K562 (cell line): ENCODE data around the gene ZNF460. TPM values are rescaled to one million over a fixed set of nuclear protein-coding genes. Genes with fewer than 3 reads are reported as not detected.

Source experiments
- ATAC-seq: fragments of 200-7000 bp; cut with Tn5 transposase; 3 replicates; pipeline ENCODE4 v1.9.1; 2020; ENCODE audit warnings: moderate library complexity
- BruUV-seq: library from RNA; stranded (reverse); fragments of 400-500 nt; replicated peaks from 2 replicates; lab custom pipeline; 2021; lab: Mats Ljungman, UMichigan
- CTCF ChIA-PET: fragments of 300-600 bp; formaldehyde crosslinking; extraction: SDS; loops from one replicate; lab custom pipeline; 2021; ENCODE audit warnings: low intra/inter-chr PET ratio; lab: Yijun Ruan, JAX
- POLR2A ChIA-PET: fragments of 300-600, 350-650 bp; sonication (Branson Sonifier 250); formaldehyde crosslinking; extraction: SDS; loops from one replicate; lab custom pipeline; 2021; ENCODE audit warnings: antibody characterized with exemption, inconsistent platforms; lab: Yijun Ruan, JAX
- DNase-seq, 4 experiments: peaks; one replicate each; pipeline versions ENCODE4 v3.0.0 to v3.0.0-alpha.2; 2011 to 2018; ENCODE audit warnings: low spot score in 3 of 4, mixed read lengths in 3 of 4; ENCODE audit errors: extremely low read depth in 1 of 4
- FAIRE-seq: peaks from 2 replicates; lab custom pipeline; 2011; peaks lifted over from hg19 to GRCh38; lab: Jason Lieb, UNC
- H2AFZ ChIP-seq: 2 replicates; pipeline ENCODE4 v1.6.0; 2011; ENCODE audit warnings: low read depth, low read length, control low read depth, inconsistent platforms
- H3K27ac ChIP-seq: fragments of 200-600 bp; 3 replicates; pipeline ENCODE4 v1.8.0; 2011; ENCODE audit warnings: low read depth, mild to moderate bottlenecking, control low read depth, inconsistent platforms, low read length, moderate library complexity, mixed read lengths; ENCODE audit errors: extremely low read depth
- H3K27me3 ChIP-seq, 2 experiments: fragments of 300-600 bp in 1 of 2; 2 replicates in 1 of 2; 3 replicates in 1 of 2; pipeline versions ENCODE4 v1.6.0 to v1.8.0; 2011; ENCODE audit warnings: inconsistent platforms in 2 of 2, low read length in 2 of 2, mild to moderate bottlenecking in 1 of 2, mixed read lengths in 1 of 2, moderate library complexity in 1 of 2; ENCODE audit not compliant: control insufficient read depth in 2 of 2, insufficient read depth in 2 of 2
- H3K36me3 ChIP-seq: fragments of 300-600 bp; 3 replicates; pipeline ENCODE4 v1.8.0; 2011; ENCODE audit warnings: mild to moderate bottlenecking, low read length, inconsistent platforms; ENCODE audit not compliant: control insufficient read depth, insufficient read depth
- H3K4me1 ChIP-seq, 2 experiments: fragments of 200-600 bp in 1 of 2; replicated peaks in 1 of 2; 2 replicates in 1 of 2; 3 replicates in 1 of 2; pipeline versions ENCODE4 v1.5.1 to v1.8.0; 2011; ENCODE audit warnings: inconsistent platforms in 2 of 2, low read length in 2 of 2, mild to moderate bottlenecking in 1 of 2, mixed read lengths in 1 of 2, moderate library complexity in 1 of 2; ENCODE audit not compliant: control insufficient read depth in 2 of 2, insufficient read depth in 2 of 2
- H3K4me2 ChIP-seq: 2 replicates; pipeline ENCODE4 v1.6.1; 2011; ENCODE audit warnings: low read length, control low read depth, inconsistent platforms, mixed read lengths; ENCODE audit not compliant: insufficient read depth
- H3K4me3 ChIP-seq: fragments of 200-600 bp; sonication (generic), shearing (Covaris generic); 2 replicates; pipeline ENCODE4 v1.5.1; 2016; ENCODE audit warnings: control low read depth, inconsistent platforms
- H3K79me2 ChIP-seq: fragments of 200-600 bp; 3 replicates; pipeline ENCODE4 v1.8.0; 2011; ENCODE audit warnings: low read length, inconsistent platforms; ENCODE audit not compliant: control insufficient read depth, insufficient read depth
- H3K9ac ChIP-seq, 2 experiments: 2 replicates each; pipeline versions ENCODE4 v1.6.0 to v1.6.1; 2011; ENCODE audit warnings: low read depth in 2 of 2, low read length in 2 of 2, control low read depth in 1 of 2, inconsistent platforms in 1 of 2, mild to moderate bottlenecking in 1 of 2, mixed read lengths in 1 of 2; ENCODE audit not compliant: insufficient read depth in 1 of 2
- H3K9me1 ChIP-seq: one replicate; pipeline ENCODE4 v1.6.0; 2011; ENCODE audit warnings: inconsistent platforms, mild to moderate bottlenecking, low read length, moderate library complexity; ENCODE audit not compliant: control insufficient read depth, insufficient read depth
- H3K9me3 ChIP-seq: replicated peaks from 2 replicates; pipeline ENCODE4 v1.5.1; 2011; ENCODE audit warnings: low read depth, low read length, inconsistent platforms; ENCODE audit not compliant: control insufficient read depth, insufficient read depth
- H4K20me1 ChIP-seq: replicated peaks from 2 replicates; pipeline ENCODE4 v1.6.1; 2011; ENCODE audit warnings: low read length, inconsistent platforms, mixed read lengths; ENCODE audit not compliant: control insufficient read depth, insufficient read depth
- ATF1 ChIP-seq, 2 experiments: fragments of 450-650 bp in 1 of 2; IDR thresholded peaks; 2 replicates each; pipeline ENCODE4 v1.6.1; 2016; ENCODE audit warnings: missing compliant biosample characterization in 1 of 2, missing genetic modification characterization in 1 of 2
- BRD9 ChIP-seq: fragments of 450-650 bp; IDR thresholded peaks from 2 replicates; pipeline ENCODE4 v1.6.1; 2018; ENCODE audit warnings: low read depth; ENCODE audit not compliant: partially characterized antibody
- CBX3 ChIP-seq, 2 experiments: IDR thresholded peaks; 1 replicate in 1 of 2; 2 replicates in 1 of 2; pipeline ENCODE4 v1.6.1; 2012; ENCODE audit warnings: inconsistent platforms in 2 of 2, low read length in 2 of 2, borderline replicate concordance in 1 of 2, control low read depth in 1 of 2
- CCNT2 ChIP-seq: IDR thresholded peaks from 2 replicates; pipeline ENCODE4 v1.6.1; 2011; ENCODE audit warnings: borderline replicate concordance, low read depth, mild to moderate bottlenecking, moderate library complexity, mixed read lengths, low read length; ENCODE audit not compliant: insufficient read length; ENCODE audit errors: extremely low read depth
- GABPA ChIP-seq: fragments of 200-800 bp; sonication (Bioruptor generic); conservative IDR thresholded peaks from 2 replicates; pipeline ENCODE4 v1.6.1; 2016; ENCODE audit warnings: low read depth, missing genetic modification characterization, missing compliant biosample characterization
- MCM7 ChIP-seq, 2 experiments: fragments of 450-650 bp; IDR thresholded peaks; 2 replicates each; pipeline ENCODE4 v1.6.1; 2016 to 2018
- NR1H2 ChIP-seq: sonication (generic); formaldehyde crosslinking; IDR thresholded peaks from 2 replicates; pipeline ENCODE4 v1.4.0; 2020; ENCODE audit warnings: mild to moderate bottlenecking, missing genetic modification reagents
- PYGO2 ChIP-seq: fragments of 450-650 bp; IDR thresholded peaks from 2 replicates; pipeline ENCODE4 v1.6.1; 2016; ENCODE audit warnings: mild to moderate bottlenecking, missing genetic modification characterization, moderate library complexity, missing compliant biosample characterization
- SREBF2 ChIP-seq: sonication (generic); formaldehyde crosslinking; IDR thresholded peaks from 2 replicates; pipeline ENCODE4 v1.4.0; 2020; ENCODE audit warnings: mild to moderate bottlenecking, missing genetic modification reagents
- ZNF239 ChIP-seq: fragments of 250-450 bp; sonication (Bioruptor Pico); IDR thresholded peaks from 2 replicates; pipeline ENCODE4 v1.4.0; 2020; ENCODE audit warnings: mild to moderate bottlenecking
- ZNF717 ChIP-seq: fragments of 250-450 bp; sonication (Bioruptor Pico); IDR thresholded peaks from 2 replicates; pipeline ENCODE4 v1.5.0; 2021
- WGBS: fragments of 100-300 bp; shearing (Covaris generic); methylation state at CpG from one replicate; pipeline ENCODE4 v1.1.6; 2016; ENCODE audit warnings: low coverage, mixed read lengths; ENCODE audit not compliant: insufficient coverage; ENCODE audit errors: missing lambda C conversion rate; 5-methylcytosine and 5-hydroxymethylcytosine counted together
- in situ Hi-C: fragments of 300-500 bp; cut with MboI; formaldehyde crosslinking; loops from 4 replicates; pipeline ENCODE4 v1.15.0; 2018; ENCODE audit warnings: inconsistent platforms, mixed read lengths
- intact Hi-C: fragments of 100-400 bp; cut with micrococcal nuclease; formaldehyde crosslinking; loops from 2 replicates; pipeline ENCODE4 v1.14.2; 2022
- polyA plus RNA-seq, 8 experiments: library from polyadenylated mRNA; depleted of rRNA in 4 of 8; stranded (reverse) in 5 of 8; unstranded in 3 of 8; fragments of >200 nt; fragmentation: Nextera tagmentation in 2 of 8; fragmentation: Illumina TruSeq in 1 of 8; extraction: Ambion mirVana in 2 of 8; extraction: Trizol in 1 of 8; gene quantifications; 2 replicates each; pipeline versions ENCODE4 v1.2.1 to v1.2.3, GENCODE V29; 2011 to 2014; ENCODE audit warnings: inconsistent platforms in 1 of 8, missing spikeins in 1 of 8
- total RNA-seq, 7 experiments: library from RNA; depleted of rRNA in 6 of 7; stranded (reverse); fragments of >200 nt in 6 of 7; fragmentation: Illumina TruSeq in 2 of 7; extraction: Trizol in 2 of 7; gene quantifications; 2 replicates each; pipeline versions ENCODE4 v1.2.1 to v1.2.3, GENCODE V29; 2011 to 2021; ENCODE audit warnings: low replicate concordance in 1 of 7
- TF ChIP-seq, protein P1 (sequence below): sonication (generic); formaldehyde crosslinking; IDR thresholded peaks from 2 replicates; pipeline ENCODE4 v1.8.0; 2023; ENCODE audit warnings: mild to moderate bottlenecking, missing genetic modification reagents
- TF ChIP-seq, protein P2 (sequence below), 2 experiments: fragments of 450-650 bp; conservative IDR thresholded peaks; 2 replicates each; pipeline ENCODE4 v1.6.1; 2017; ENCODE audit warnings: mild to moderate bottlenecking in 2 of 2, moderate library complexity in 2 of 2

ZNF460 gene
- total and polyA plus RNA-seq, 9 of the 15 experiments (the other 6 are each of a cell fraction or from before 2014, with no cell fraction given) = 0.45 to 36.2 (median 16.6) TPM

DNA sequence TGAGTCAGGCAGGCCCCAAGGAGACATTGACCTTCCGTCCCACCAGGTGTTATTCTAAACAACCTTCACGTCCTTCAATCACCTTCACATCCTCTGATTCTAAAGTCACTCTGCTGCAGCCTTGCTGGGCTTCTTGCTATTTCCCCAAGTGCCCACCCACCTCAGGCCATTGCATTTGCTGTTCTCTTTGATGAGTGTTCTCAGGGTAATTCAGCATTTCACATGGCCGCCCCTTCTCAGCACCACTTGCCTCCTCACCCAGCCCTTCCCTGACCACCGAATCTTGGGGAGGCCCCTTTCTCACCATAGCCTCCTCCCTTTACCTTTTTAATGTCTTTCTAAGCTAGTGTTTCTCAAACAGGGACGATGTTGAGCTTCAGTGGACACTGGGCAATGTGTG lies 35.2 kb upstream of the ZNF460 start:
- ATAC-seq = no peak
- in situ Hi-C loops = no loop called here
- Histone ChIP-seq H3K27ac (no peak overlapping the region), H3K4me1 (peaks cover 7% of the 10 kb centered on the region in 2 experiments; a peak in 4 of 5 replicates), H2AFZ (no peak overlapping the region), H3K27me3 (no peaks in the 10 kb centered on the region), H3K79me2 (peaks cover 26% of the 10 kb centered on the region), H3K36me3 (peaks cover 39% of the 10 kb centered on the region; the same call in 2 of the 3 replicates), H3K4me3 (no peak overlapping the region), H3K9me1 (no peaks in the 10 kb centered on the region), H3K4me2 (no peak overlapping the region), H4K20me1 (no peaks in the 10 kb centered on the region), H3K9me3 (peaks cover 2% of the 10 kb centered on the region; the same call in 1 of the 2 replicates), H3K9ac (no peak overlapping the region)
- TF ChIP-seq CBX3 (IDR thresholded peaks at IDR 0.05; ENCODE audit: borderline replicate concordance in 1 of 2, low read length in 2 of 2) (no peak), BRD9 (no peak), NR1H2 (CRISPR knock-in tag) (no peak), GABPA (tag) (no peak), PYGO2 (tag) (no peak), ZNF239 (CRISPR knock-in tag) (no peak), SREBF2 (CRISPR knock-in tag) (no peak), CCNT2 (no peak), MCM7 (IDR thresholded peaks at IDR 0.05) (no peak), ZNF717 (CRISPR knock-in tag) (no peak), ATF1 (CRISPR knock-in tag; IDR thresholded peaks at IDR 0.05) (no peak), ATF1 (tag; IDR thresholded peaks at IDR 0.05) (no peak)
- TF ChIP-seq, protein P1, sequence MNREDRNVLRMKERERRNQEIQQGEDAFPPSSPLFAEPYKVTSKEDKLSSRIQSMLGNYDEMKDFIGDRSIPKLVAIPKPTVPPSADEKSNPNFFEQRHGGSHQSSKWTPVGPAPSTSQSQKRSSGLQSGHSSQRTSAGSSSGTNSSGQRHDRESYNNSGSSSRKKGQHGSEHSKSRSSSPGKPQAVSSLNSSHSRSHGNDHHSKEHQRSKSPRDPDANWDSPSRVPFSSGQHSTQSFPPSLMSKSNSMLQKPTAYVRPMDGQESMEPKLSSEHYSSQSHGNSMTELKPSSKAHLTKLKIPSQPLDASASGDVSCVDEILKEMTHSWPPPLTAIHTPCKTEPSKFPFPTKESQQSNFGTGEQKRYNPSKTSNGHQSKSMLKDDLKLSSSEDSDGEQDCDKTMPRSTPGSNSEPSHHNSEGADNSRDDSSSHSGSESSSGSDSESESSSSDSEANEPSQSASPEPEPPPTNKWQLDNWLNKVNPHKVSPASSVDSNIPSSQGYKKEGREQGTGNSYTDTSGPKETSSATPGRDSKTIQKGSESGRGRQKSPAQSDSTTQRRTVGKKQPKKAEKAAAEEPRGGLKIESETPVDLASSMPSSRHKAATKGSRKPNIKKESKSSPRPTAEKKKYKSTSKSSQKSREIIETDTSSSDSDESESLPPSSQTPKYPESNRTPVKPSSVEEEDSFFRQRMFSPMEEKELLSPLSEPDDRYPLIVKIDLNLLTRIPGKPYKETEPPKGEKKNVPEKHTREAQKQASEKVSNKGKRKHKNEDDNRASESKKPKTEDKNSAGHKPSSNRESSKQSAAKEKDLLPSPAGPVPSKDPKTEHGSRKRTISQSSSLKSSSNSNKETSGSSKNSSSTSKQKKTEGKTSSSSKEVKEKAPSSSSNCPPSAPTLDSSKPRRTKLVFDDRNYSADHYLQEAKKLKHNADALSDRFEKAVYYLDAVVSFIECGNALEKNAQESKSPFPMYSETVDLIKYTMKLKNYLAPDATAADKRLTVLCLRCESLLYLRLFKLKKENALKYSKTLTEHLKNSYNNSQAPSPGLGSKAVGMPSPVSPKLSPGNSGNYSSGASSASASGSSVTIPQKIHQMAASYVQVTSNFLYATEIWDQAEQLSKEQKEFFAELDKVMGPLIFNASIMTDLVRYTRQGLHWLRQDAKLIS (CRISPR knock-in tag) = no peak
- TF ChIP-seq, protein P2, sequence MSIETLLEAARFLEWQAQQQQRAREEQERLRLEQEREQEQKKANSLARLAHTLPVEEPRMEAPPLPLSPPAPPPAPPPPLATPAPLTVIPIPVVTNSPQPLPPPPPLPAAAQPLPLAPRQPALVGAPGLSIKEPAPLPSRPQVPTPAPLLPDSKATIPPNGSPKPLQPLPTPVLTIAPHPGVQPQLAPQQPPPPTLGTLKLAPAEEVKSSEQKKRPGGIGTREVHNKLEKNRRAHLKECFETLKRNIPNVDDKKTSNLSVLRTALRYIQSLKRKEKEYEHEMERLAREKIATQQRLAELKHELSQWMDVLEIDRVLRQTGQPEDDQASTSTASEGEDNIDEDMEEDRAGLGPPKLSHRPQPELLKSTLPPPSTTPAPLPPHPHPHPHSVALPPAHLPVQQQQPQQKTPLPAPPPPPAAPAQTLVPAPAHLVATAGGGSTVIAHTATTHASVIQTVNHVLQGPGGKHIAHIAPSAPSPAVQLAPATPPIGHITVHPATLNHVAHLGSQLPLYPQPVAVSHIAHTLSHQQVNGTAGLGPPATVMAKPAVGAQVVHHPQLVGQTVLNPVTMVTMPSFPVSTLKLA (conservative IDR thresholded peaks at IDR 0.05) = no peak
- intact Hi-C loops = no loop called here
- FAIRE-seq = no peak
- POLR2A ChIA-PET = no interaction called here
- WGBS = 74% methylated on average over 4 of the region's 5 CpGs
- CTCF ChIA-PET = no interaction called here
- DNase-seq = no peak
- no TSS peak for BruUV-seq
